Esophagus (tissue), 2 donors: ENCODE data around the gene BICDL1. TPM values are rescaled to one million over a fixed set of nuclear protein-coding genes. Genes with fewer than 3 reads are reported as not detected.
A peak's percentile ranks its signal among the peaks of the same experiment; 100 is the strongest.

Experiments used
- H3K27ac ChIP-seq, 2 donors: one replicate each; pipeline ENCODE4 v1.5.1; 2013; ENCODE audit warnings: low read depth in 2 of 2, mild to moderate bottlenecking in 2 of 2, inconsistent platforms in 1 of 2, low read length in 1 of 2, moderate library complexity in 1 of 2
- H3K27me3 ChIP-seq, 2 donors: one replicate each; pipeline ENCODE4 v1.6.1; 2013; ENCODE audit warnings: low read length in 2 of 2, control low read depth in 1 of 2, mild to moderate bottlenecking in 1 of 2; ENCODE audit not compliant: insufficient read depth in 2 of 2, control insufficient read depth in 1 of 2
- H3K36me3 ChIP-seq, 2 donors: one replicate each; pipeline ENCODE4 v1.6.1; 2013; ENCODE audit warnings: low read length in 1 of 2; ENCODE audit not compliant: control insufficient read depth in 2 of 2, insufficient read depth in 2 of 2
- H3K4me1 ChIP-seq, 2 donors: one replicate each; pipeline ENCODE4 v1.6.1; 2013; ENCODE audit warnings: low read length in 1 of 2; ENCODE audit not compliant: control insufficient read depth in 2 of 2, insufficient read depth in 2 of 2
- H3K4me3 ChIP-seq, 2 donors: one replicate each; pipeline ENCODE4 v1.5.1; 2013; ENCODE audit warnings: low read length in 2 of 2, mild to moderate bottlenecking in 2 of 2, low read depth in 1 of 2, moderate library complexity in 1 of 2
- H3K9me3 ChIP-seq, 2 donors: one replicate each; pipeline ENCODE4 v1.6.1; 2013; ENCODE audit warnings: mild to moderate bottlenecking in 2 of 2, low read depth in 1 of 2, low read length in 1 of 2, moderate library complexity in 1 of 2; ENCODE audit not compliant: control insufficient read depth in 2 of 2, insufficient read depth in 1 of 2
- WGBS, 2 donors: extraction: QIAGEN DNeasy Blood & Tissue Kit; methylation state at CpG; one replicate each; pipeline ENCODE4 v1.1.7; 2013; 5-methylcytosine and 5-hydroxymethylcytosine counted together
- polyA plus RNA-seq, 2 donors: library from polyadenylated mRNA; stranded (reverse); fragments of 200-250 nt; gene quantifications; one replicate each; pipeline ENCODE4 v1.2.3, GENCODE V29; 2013
- donor health status: healthy with polysubstance abuse.
- donor health status: Bipolar disorder and iron deficiency.

BICDL1 gene
- polyA plus RNA-seq, 2 donors, result 34.5 to 54.7 TPM

GRCh38 chr12:120047072-120047471 is 58.0 kb downstream of the BICDL1 start:
- WGBS, 2 donors, result 70 to 80% methylated on average over 1 of the region's 1 CpG
- H3K27me3 ChIP-seq, result no peaks in the 10 kb centered on the region
- H3K4me3 ChIP-seq, result no peak overlapping the region
- H3K4me1 ChIP-seq, result no peaks in the 10 kb centered on the region
- H3K27ac ChIP-seq, result no peak overlapping the region
- no peaks in the 10 kb centered on the region for H3K9me3 ChIP-seq
- no peaks in the 10 kb centered on the region for H3K36me3 ChIP-seq

- no peaks in the 10 kb centered on the region for H3K4me1 ChIP-seq
- H3K36me3 ChIP-seq, result no peaks in the 10 kb centered on the region
- H3K4me3 ChIP-seq, result no peak overlapping the region
- H3K27me3 ChIP-seq, result no peaks in the 10 kb centered on the region
- H3K27ac ChIP-seq, result no peak overlapping the region
- no peaks in the 10 kb centered on the region for H3K9me3 ChIP-seq
Observed at GRCh38 chr12:120048263-120048662, 59.2 kb downstream of the BICDL1 start.

- H3K36me3 ChIP-seq, result no peaks in the 10 kb centered on the region
- no peak overlapping the region for H3K4me3 ChIP-seq
- WGBS, 2 donors, result 83 to 86% methylated on average over 6 of the region's 6 CpGs
- no peaks in the 10 kb centered on the region for H3K27me3 ChIP-seq
- H3K27ac ChIP-seq, result no peak overlapping the region
- H3K9me3 ChIP-seq, result no peaks in the 10 kb centered on the region
- H3K4me1 ChIP-seq, result no peaks in the 10 kb centered on the region
Observed at GRCh38 chr12:120049426-120049825, 60.4 kb downstream of the BICDL1 start.

- no peaks in the 10 kb centered on the region for H3K4me1 ChIP-seq
- H3K9me3 ChIP-seq, result no peaks in the 10 kb centered on the region
- H3K27ac ChIP-seq, result no peak overlapping the region
- no peaks in the 10 kb centered on the region for H3K27me3 ChIP-seq
- no peaks in the 10 kb centered on the region for H3K36me3 ChIP-seq
- no peak overlapping the region for H3K4me3 ChIP-seq
- WGBS, 2 donors, result 97% methylated on average over 3 of the region's 3 CpGs
Observed at GRCh38 chr12:120051535-120051934, 62.5 kb downstream of the BICDL1 start.

DNA sequence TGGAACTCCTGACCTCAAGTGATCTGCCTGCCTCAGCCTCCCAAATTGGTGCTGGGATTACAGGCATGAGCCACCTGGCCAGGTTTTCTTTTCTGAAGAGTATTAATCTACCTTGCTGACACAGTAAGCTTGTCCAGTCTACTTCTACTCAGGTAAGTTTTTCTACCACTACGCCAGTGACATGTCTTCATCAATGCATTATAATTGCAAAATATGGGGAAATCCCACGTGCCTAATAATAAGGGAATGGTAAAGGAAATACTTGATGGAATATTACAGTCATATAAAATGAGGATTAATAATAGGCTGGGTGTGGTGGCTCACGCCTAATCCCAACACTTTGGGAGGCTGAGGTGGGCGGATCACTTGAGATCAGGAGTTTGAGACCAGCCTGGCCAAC is 65.3 kb downstream of the BICDL1 start:
- Histone ChIP-seq H3K27ac (peak overlapping the region; percentile 63 to 85), H3K4me3 (no peak overlapping the region), H3K27me3 (no peaks in the 10 kb centered on the region), H3K4me1 (no peaks in the 10 kb centered on the region), H3K36me3 (no peaks in the 10 kb centered on the region), H3K9me3 (no peaks in the 10 kb centered on the region)
- 55 to 74% methylated on average over 4 of the region's 4 CpGs for whole genome bisulfite sequencing, 2 donors

DNA sequence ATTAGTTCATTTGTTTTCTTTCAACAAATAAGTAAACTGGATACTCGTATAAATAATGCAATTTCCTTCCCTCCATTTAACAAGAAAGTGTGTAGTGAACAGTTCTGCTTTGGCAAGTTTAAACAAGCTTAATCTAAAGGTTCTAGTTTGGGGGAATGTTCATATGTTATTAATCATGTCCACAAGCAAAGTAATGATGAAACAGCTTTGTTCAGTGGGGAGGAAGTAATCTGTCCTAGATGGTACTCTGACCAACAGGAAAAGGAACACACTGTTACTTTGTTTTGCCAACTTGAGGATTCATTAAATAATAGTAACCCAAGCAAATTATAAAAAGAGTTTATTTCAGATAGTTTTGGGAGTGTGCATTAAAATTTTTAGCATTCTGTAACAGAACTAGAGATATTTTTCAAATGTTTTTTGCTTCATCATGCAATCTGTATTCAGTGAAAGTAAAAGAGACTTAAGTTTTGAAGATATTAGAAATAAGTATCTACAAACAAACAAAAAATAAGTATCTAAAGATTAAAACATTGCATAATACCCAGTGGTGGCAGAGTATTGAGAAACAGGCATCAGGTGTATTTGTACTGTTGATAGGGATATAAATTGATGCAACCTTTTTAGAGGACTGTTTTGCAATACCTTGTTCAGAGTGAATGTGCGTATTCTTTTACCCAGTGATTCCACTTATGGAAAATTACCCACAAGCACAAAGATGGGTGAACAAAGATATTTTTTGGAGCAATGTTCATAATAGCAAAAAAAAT is 66.4 kb downstream of the BICDL1 start:
- H3K27me3 ChIP-seq, result no peaks in the 10 kb centered on the region
- H3K27ac ChIP-seq, result no peak overlapping the region
- H3K9me3 ChIP-seq, result no peaks in the 10 kb centered on the region
- H3K36me3 ChIP-seq, result no peaks in the 10 kb centered on the region
- no peaks in the 10 kb centered on the region for H3K4me1 ChIP-seq
- WGBS, 2 donors, result 45 to 49% methylated on average over 2 of the region's 2 CpGs
- no peak overlapping the region for H3K4me3 ChIP-seq

- H3K27me3 ChIP-seq, result no peaks in the 10 kb centered on the region
- no peaks in the 10 kb centered on the region for H3K36me3 ChIP-seq
- no peak overlapping the region for H3K4me3 ChIP-seq
- H3K9me3 ChIP-seq, result no peaks in the 10 kb centered on the region
- WGBS, 2 donors, result 86 to 87% methylated on average over 5 of the region's 5 CpGs
- H3K4me1 ChIP-seq, result no peaks in the 10 kb centered on the region
- peak overlapping the region in 1 of 2 donors; percentile 48 for H3K27ac ChIP-seq
Observed at GRCh38 chr12:120056739-120057138, 67.7 kb downstream of the BICDL1 start.

DNA sequence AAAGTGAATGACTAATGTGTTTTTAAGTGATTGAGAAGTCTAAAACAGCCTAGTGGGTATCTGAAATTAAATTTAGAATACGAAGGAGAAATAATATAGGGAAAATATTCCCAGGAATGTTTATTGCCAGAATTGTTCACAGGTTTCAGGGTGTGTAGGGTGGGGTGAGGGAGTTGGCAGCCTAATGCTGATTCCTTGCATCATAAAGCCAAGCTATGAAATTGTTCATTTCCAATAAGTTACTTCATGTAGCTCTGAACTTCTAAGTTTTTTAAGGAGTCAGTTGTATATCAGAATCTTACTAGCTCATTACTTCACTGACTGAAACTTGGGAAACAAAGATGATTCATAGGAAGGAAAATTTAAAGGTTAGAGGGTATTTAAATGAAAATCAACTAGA is 71.2 kb downstream of the BICDL1 start:
- Histone ChIP-seq H3K4me3 (no peak overlapping the region), H3K27ac (peak overlapping the region in 1 of 2 donors; percentile 58), H3K36me3 (peaks cover 0 to 5% of the 10 kb centered on the region in 2 donors), H3K4me1 (no peaks in the 10 kb centered on the region), H3K27me3 (no peaks in the 10 kb centered on the region), H3K9me3 (no peaks in the 10 kb centered on the region)
- WGBS, 2 donors, result 77 to 80% methylated on average over 1 of the region's 1 CpG

DNA sequence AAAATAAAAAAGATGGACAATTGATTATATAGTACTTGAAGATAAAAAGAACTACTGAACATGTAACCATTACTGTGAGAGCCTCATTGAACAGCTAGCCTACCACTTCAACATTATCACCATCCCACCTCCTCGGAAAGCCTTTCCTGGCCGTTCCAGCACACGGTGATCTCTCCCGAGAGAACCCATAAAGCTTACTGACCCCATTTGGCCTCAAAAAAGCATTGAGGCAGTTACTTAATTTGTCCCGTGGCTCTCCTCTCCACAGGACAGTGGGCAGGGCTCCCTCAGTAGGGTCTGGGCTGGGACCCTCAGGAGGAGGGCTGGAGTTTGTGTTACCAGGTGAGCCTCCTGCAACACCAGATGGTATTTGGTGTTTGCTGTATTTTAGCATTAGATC is 71.7 kb downstream of the BICDL1 start:
- peak overlapping the region in 1 of 2 donors; percentile 58 for H3K27ac ChIP-seq
- no peaks in the 10 kb centered on the region for H3K4me1 ChIP-seq

DNA sequence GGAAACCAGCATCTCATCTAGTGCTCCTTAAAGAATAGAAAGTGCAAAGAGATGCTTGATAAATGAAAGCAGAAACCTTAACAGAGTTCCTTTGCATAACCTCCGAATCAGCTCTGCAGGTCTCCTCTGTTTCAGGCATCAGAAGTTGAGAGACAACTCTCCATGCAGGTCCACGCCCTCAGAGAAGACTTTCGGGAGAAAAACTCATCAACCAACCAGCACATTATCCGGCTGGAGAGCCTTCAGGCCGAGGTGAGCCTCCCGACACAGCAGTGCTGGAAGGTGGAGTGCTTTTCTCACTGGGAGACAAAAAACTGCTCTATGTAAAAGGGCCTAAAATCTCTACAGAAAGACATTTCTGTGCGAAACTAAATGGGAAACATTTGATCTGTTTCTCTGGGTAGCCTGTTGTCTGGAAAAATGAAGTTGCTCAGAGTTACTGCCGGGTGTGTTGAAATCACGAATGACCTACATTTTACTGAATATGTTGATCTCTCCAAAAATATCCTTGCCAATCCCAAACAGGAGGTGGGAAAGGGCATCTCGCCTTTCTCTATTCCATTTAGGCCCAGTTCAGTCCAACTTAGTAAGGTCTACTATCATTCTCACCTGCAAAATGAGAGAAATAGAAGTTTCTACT is 72.7 kb downstream of the BICDL1 start:
- Histone ChIP-seq H3K36me3 (peaks cover 0 to 9% of the 10 kb centered on the region in 2 donors), H3K27ac (peak overlapping the region in 1 of 2 donors; percentile 26), H3K4me3 (no peak overlapping the region), H3K4me1 (no peaks in the 10 kb centered on the region), H3K9me3 (no peaks in the 10 kb centered on the region), H3K27me3 (no peaks in the 10 kb centered on the region)
- 84 to 90% methylated on average over 10 of the region's 10 CpGs for WGBS, 2 donors

More for the DNA sequence above, 71.7 kb downstream of the BICDL1 start:
- no peak overlapping the region for H3K4me3 ChIP-seq
- WGBS, 2 donors, result 84 to 88% methylated on average over 5 of the region's 5 CpGs
- no peaks in the 10 kb centered on the region for H3K9me3 ChIP-seq
- peaks cover 0 to 9% of the 10 kb centered on the region in 2 donors for H3K36me3 ChIP-seq
- no peaks in the 10 kb centered on the region for H3K27me3 ChIP-seq
